Skeletal muscle satellite cell (primary cell): ENCODE data around the gene U2AF2.
A peak's percentile ranks its signal among the peaks of the same experiment; 100 is the strongest.

Experiments used
- H3K27me3 ChIP-seq: 2 replicates; pipeline ENCODE4 v1.7.0; 2013; ENCODE audit warnings: low read length; ENCODE audit not compliant: control insufficient read depth, insufficient read depth
- H3K36me3 ChIP-seq: 2 replicates; pipeline ENCODE4 v1.7.0; 2013; ENCODE audit warnings: mild to moderate bottlenecking, control low read depth, low read length; ENCODE audit not compliant: insufficient read depth
- H3K4me1 ChIP-seq: 2 replicates; pipeline ENCODE4 v1.7.0; 2013; ENCODE audit warnings: low read length; ENCODE audit not compliant: control insufficient read depth, insufficient read depth
- H3K4me2 ChIP-seq: 2 replicates; pipeline ENCODE4 v1.7.0; 2013; ENCODE audit warnings: mild to moderate bottlenecking, low read length
- H3K4me3 ChIP-seq: 2 replicates; pipeline ENCODE4 v1.7.0; 2013; ENCODE audit warnings: low read length
- H3K9ac ChIP-seq: 2 replicates; pipeline ENCODE4 v1.7.0; 2013; ENCODE audit warnings: mild to moderate bottlenecking, low read depth, low read length, moderate library complexity
- H3K9me3 ChIP-seq: replicated peaks from 2 replicates; pipeline ENCODE4 v1.7.0; 2013; ENCODE audit warnings: mild to moderate bottlenecking, control low read depth, low read length

U2AF2 gene

DNA sequence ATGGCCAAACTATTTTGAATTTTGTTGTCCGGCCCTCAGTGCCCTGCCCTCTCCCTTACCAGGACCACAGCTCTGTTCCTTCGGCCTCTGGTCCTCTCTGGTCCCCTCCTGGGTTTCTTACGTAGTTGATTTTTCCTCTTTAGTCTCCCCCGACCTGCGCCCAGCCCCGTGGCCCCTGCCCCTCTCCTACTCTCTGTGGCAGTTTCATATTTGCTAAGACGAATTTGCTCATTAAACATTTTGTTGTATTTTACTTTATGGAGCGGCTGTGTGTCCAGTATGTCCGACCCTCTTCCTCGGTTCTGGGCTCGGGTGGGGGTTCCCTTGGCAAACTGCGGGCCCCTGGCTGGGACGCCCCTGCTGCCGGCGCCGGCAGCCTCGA lies 19.6 kb downstream of the U2AF2 start:
- H3K9ac ChIP-seq: peak overlapping the region; percentile 72
- peak overlapping the region; percentile 88 for H3K4me2 ChIP-seq
- peaks cover 46% of the 10 kb centered on the region for H3K36me3 ChIP-seq
- H3K4me1 ChIP-seq: peaks cover 34% of the 10 kb centered on the region
- no peaks in the 10 kb centered on the region for H3K9me3 ChIP-seq
- H3K4me3 ChIP-seq: peak overlapping the region; percentile 76
- H3K27me3 ChIP-seq: no peaks in the 10 kb centered on the region

DNA sequence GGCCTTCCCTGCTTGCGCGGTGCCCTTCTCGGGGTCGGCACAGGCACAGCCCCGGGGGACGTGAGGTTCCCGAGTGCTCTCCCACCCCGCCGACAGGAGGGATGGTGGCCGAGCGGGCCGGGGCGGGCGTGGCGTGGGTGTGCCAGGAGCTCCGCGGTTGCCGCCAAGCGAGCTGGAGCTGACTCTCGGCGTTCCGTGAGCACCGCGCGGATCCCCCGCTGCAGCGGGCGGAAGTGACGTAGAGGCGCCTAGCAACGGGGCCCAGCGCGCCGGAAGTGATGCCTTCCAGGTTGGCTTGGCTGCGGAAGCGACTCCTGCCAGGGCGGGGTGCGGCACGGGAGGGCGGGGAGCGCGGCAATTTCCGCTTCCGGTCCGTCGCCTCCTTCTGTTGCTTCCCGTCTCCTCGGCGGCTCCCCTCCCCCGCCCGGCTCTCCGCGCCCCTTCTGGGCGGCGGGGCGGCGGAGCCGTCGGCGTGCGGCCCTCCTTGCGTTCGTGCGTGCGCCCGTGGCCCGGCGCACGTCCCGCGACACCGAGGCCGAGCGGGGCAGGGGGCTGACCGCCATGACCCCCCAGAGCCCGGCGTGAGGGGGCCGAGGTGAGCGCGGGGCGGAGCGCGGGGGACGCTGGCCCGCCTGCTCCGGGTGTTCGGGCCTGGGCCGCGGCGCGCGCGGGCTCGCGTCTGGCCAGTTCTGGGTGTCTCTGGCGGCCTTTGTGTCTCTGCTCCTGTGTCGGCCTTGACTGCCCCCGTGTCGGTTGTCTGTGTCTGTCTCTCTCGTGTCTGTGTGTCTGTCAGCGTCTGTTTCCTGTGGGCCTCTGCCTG lies 20.2 kb downstream of the U2AF2 start, which contains the start of gene EPN1:
Gene EPN1 (plus strand): TSS at position 386 of the 820 bp plus-strand sequence. CDS start 3,402 bp downstream, outside the sequence.
- Histone ChIP-seq H3K36me3 (peaks cover 45% of the 10 kb centered on the region), H3K9ac (peak within 1 kb of the TSS; percentile 87), H3K4me2 (peak within 1 kb of the TSS; percentile 88), H3K4me1 (peaks cover 40% of the 10 kb centered on the region), H3K9me3 (no peaks in the 10 kb centered on the region), H3K4me3 (peak within 1 kb of the TSS; percentile 76), H3K27me3 (no peaks in the 10 kb centered on the region)

DNA sequence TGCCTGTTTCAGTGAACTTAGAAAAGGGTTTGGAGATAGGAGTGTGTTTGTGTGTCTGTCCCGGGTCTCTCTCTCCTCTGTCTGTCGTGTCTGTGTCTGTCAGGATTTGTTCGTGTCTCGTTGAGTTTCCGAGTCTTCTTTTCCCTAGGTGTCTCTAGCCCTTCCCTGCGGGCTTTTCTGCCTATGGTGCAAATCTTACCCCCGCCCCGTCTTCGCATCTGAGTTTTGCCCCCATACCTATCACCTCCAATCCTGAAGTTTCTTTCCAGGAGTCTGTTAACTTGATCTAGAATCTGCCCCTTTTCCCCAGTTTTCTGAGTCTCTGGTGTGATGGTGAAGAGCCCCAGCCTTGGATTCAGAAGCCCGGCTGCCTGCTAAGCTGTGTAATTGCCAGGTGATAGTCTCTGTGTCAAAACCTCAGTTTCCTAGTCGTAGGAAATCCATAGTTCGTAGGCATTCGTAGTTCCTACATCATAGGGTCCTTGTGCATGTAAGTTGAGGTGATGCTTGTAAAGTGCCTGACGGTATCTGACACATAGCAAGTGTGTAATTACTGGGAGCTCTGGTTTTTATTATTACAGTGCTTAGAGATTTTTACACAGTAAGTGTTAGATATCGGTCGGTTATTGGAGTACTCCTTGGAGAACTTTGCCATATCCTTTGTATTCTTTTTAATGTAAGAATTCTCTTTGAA lies 21.0 kb downstream of the U2AF2 start:
- peaks cover 44% of the 10 kb centered on the region for H3K36me3 ChIP-seq
- H3K4me3 ChIP-seq: peak overlapping the region; percentile 76
- no peaks in the 10 kb centered on the region for H3K9me3 ChIP-seq
- peak overlapping the region; percentile 88 for H3K4me2 ChIP-seq
- H3K9ac ChIP-seq: peak overlapping the region; percentile 87
- H3K27me3 ChIP-seq: no peaks in the 10 kb centered on the region
- peaks cover 40% of the 10 kb centered on the region for H3K4me1 ChIP-seq

DNA sequence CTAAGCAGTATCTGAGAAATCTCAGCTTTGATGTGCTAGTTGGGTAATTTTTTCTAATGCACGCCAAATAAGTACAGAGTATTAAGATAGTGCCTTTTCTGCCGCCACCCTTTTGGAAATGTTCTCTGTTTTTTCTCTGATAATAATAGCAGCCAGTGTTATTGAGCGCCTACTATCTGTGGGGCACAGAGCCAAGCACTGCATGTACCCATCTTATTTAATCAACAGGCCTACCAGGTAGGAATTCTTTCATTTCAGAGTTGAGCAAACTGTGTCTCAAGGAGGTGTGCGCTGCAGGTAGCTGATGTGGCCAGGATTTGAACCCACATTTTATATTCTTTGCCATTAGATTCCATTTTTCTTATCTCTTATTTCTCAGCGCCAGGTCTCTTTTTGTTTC lies 21.5 kb downstream of the U2AF2 start:
- Histone ChIP-seq H3K4me2 (peak overlapping the region; percentile 88), H3K9me3 (no peaks in the 10 kb centered on the region), H3K27me3 (no peaks in the 10 kb centered on the region), H3K9ac (peak overlapping the region; percentile 87), H3K4me1 (peaks cover 39% of the 10 kb centered on the region), H3K36me3 (peaks cover 46% of the 10 kb centered on the region), H3K4me3 (peak overlapping the region; percentile 76)

DNA sequence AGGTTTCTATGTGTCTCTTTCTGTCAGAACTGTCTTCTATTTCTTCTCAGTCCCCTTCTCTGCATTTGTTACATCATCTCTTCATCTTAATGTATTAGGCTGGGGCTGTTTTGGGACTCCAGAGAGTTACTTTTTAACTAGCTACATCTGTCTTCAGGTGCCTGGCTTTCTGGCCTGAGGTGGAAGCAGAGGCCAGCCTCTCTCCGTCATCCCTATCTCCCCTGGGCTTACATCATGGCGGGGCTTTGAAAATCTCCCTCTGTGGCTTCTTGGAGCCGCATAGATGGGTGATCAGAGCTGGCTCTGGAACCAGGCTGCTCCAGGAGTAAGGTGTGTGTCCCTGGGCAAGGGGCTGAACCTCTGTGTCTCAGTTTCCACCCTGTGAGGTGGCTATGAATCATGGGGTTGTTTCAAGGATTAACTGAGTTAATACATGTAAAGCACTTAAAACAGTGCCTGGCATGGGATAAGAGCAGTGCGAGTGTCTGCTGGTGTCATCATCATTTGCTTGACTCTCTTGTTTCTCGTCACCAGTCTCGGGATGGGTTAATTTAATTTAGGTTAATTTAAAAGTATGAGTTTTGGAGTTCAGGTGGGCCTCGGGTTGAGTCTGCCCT lies 22.2 kb downstream of the U2AF2 start:
- H3K4me3 ChIP-seq: peak overlapping the region; percentile 76

DNA sequence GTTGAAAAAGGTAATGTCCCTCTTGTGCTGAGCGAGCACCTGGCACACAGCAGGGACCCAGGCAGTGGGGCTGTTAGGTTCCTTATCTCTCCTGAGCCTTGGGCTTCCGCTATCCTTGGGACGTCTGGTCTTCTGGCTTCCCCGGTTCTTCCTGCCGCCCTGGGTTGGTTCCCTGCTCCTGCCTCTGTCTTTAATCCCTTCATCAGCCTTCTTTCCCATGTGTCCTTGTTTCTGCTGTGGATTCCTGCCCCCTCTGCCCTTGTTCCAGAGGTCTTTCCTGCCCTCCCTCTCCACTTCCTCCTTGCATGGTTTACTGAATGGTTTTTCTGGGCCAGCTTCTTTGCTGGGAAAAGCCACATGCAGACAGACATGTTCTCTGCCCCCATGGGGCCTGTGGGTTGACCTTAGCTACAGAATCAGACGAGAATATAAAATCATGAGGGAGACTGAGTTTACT lies 22.8 kb downstream of the U2AF2 start:
- peaks cover 47% of the 10 kb centered on the region for H3K36me3 ChIP-seq
- no peaks in the 10 kb centered on the region for H3K27me3 ChIP-seq
- peaks cover 33% of the 10 kb centered on the region for H3K4me1 ChIP-seq
- H3K9me3 ChIP-seq: no peaks in the 10 kb centered on the region
- no peak overlapping the region for H3K9ac ChIP-seq
- H3K4me3 ChIP-seq: no peak overlapping the region
- peak overlapping the region; percentile 88 for H3K4me2 ChIP-seq

More for the DNA sequence above, 22.2 kb downstream of the U2AF2 start:
- H3K4me1 ChIP-seq: peaks cover 37% of the 10 kb centered on the region
- H3K9ac ChIP-seq: peak overlapping the region; percentile 87
- H3K36me3 ChIP-seq: peaks cover 48% of the 10 kb centered on the region
- H3K4me2 ChIP-seq: peak overlapping the region; percentile 88
- no peaks in the 10 kb centered on the region for H3K9me3 ChIP-seq
- H3K27me3 ChIP-seq: no peaks in the 10 kb centered on the region

DNA sequence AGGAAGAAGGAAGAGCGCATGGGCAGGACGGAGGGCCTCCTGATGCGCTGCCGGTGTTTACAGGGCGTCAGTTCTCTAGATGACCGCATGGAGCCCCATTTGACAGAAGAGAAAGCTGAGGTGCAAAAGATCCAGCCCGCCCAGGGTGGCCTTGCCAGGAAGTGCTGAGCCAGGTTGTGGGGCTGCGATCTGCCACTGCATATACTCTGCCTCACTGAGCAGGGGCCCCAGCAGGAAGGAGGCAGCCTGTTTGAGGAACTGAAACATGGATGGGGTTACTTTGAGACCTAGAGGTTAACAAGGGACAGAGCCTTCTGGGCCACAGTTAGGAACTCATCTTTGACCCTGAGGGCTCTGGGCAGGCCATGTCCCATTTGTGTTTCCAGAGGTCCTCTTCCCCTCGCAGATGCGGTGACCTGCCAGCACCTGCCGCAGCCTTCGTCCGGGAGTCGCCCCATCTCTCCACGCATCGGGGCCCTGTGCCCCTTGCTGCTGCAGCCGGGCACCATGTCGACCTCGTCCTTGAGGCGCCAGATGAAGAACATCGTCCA lies 23.4 kb downstream of the U2AF2 start:
- peaks cover 47% of the 10 kb centered on the region for H3K36me3 ChIP-seq

DNA sequence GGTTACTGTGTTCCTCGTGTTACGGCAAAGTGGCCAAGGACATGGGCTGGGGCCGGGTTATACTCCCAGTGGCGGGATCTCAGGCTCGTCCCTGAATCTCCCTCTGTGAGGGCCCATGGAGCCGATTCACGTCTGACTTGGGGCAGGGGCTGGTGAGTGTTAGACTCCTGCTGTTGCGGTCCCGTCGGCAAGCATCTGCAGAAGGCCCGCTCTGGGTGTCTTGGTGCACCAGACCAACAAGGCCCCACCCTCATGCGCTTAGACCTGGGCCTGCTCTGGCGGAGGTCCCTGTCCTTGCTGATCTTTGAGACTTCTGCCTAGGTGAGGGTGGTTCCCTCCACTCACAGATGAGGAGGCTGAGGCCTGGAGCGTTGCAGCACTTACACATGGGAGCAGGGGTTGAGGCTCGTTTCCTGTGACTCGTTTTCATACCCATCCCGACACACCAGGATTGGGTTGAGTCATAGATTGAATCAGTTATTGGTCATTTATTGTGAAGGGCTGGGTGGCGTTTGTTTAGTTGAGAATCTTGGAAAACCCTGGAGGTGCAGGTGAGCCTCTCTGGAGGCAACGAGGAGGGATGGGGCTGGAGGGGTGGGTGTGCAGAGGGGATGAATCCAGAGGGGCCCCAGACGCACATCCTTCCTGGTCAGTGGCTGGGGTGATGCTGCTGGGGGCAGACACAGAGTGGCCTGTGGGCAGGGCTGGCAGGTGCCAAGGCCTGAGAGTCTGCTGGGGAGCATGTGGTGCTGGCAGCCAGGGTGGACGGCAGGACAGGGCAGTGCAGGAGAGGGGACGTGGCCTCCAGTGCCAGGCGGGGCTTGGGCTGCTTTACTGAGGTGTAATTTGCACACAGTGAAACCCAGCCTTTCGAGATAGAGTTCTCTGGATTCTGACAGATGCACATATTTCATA lies 24.8 kb downstream of the U2AF2 start:
- no peaks in the 10 kb centered on the region for H3K9me3 ChIP-seq
- H3K9ac ChIP-seq: no peak overlapping the region
- peaks cover 53% of the 10 kb centered on the region for H3K36me3 ChIP-seq
- H3K4me1 ChIP-seq: peaks cover 29% of the 10 kb centered on the region
- no peak overlapping the region for H3K4me3 ChIP-seq
- H3K27me3 ChIP-seq: no peaks in the 10 kb centered on the region
- H3K4me2 ChIP-seq: no peak overlapping the region

More for the DNA sequence above, 23.4 kb downstream of the U2AF2 start:
- Histone ChIP-seq H3K9me3 (no peaks in the 10 kb centered on the region), H3K4me2 (no peak overlapping the region), H3K4me3 (no peak overlapping the region), H3K27me3 (no peaks in the 10 kb centered on the region), H3K9ac (no peak overlapping the region), H3K4me1 (peaks cover 33% of the 10 kb centered on the region)

DNA sequence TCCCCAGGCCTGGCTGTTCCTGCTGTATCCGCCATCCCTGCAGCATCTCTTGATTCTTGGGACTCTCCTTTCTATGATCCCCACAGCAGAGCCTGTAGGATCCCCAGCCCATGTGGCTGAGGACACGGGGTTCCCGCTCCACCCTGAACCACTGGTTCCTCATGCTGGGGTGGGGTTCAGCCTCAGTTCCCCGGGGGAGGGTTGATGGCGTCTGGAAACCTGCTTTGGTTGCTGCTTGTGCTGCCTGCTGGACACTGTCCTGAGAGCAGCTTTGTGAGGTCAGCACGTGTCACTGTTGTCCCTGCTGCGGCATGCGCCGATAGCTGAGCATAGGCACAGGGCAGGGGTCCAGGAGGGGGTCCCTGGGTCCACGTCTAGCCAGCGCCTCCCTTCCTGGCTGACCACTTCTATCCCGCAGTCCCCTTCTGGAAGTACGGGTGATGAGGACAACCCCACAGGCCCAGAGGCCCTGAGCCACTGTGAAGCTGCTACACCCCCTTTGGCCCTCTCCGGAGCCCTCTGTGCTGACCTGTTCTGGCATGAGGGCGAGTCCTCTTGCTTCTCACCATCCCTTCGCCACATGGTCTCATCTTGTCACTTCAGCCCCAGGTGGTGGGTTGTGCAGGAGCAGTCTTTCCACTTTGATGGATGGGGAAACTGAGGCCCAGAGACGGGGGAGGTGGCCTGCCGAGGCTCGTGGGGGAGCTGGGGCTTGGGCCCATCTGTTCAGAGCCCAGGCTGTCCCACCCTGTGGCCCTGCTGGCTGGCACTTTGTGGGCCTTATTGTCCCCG lies 25.7 kb downstream of the U2AF2 start:
- peaks cover 26% of the 10 kb centered on the region for H3K4me1 ChIP-seq
- H3K36me3 ChIP-seq: peaks cover 61% of the 10 kb centered on the region

More for the DNA sequence above, 25.7 kb downstream of the U2AF2 start:
- Histone ChIP-seq H3K4me2 (no peak overlapping the region), H3K9me3 (no peaks in the 10 kb centered on the region), H3K9ac (no peak overlapping the region), H3K27me3 (no peaks in the 10 kb centered on the region), H3K4me3 (no peak overlapping the region)
